GM23338 (cell line): Measurements from ENCODE around the gene BTBD9. TPM values are rescaled to one million over a fixed set of nuclear protein-coding genes. Genes with fewer than 3 reads are reported as not detected.

ENCODE experiments used
- ATAC-seq: fragments of 200-7000 bp; cut with Tn5 transposase; 3 replicates; pipeline ENCODE4 v1.9.1; 2020
- DNase-seq: peaks from one replicate; pipeline ENCODE4 v3.0.0-alpha.2; 2015; ENCODE audit warnings: low spot score
- H2AFZ ChIP-seq: fragments of 200-600 bp; sonication (generic); 2 replicates; pipeline ENCODE4 v1.8.0; 2016; ENCODE audit warnings: antibody characterized with exemption, mild to moderate bottlenecking, moderate library complexity
- H3F3A ChIP-seq: fragments of 200-600 bp; sonication (generic); replicated peaks from 2 replicates; pipeline ENCODE4 v1.8.0; 2017; ENCODE audit warnings: antibody characterized with exemption, mixed run types, low read depth
- H3K27ac ChIP-seq: fragments of 200-600 bp; sonication (generic); 2 replicates; pipeline ENCODE4 v1.6.1; 2016; ENCODE audit warnings: low read depth
- H3K27me3 ChIP-seq: fragments of 200-600 bp; sonication (generic); 2 replicates; pipeline ENCODE4 v1.8.0; 2016; ENCODE audit warnings: mild to moderate bottlenecking, mixed run types, moderate library complexity; ENCODE audit not compliant: insufficient read depth
- H3K36me3 ChIP-seq: fragments of 200-600 bp; sonication (generic); 2 replicates; pipeline ENCODE4 v1.8.0; 2016; ENCODE audit warnings: mild to moderate bottlenecking; ENCODE audit not compliant: insufficient read depth
- H3K4me1 ChIP-seq: fragments of 200-600 bp; sonication (generic); 2 replicates; pipeline ENCODE4 v1.8.0; 2016; ENCODE audit warnings: mild to moderate bottlenecking, moderate library complexity; ENCODE audit not compliant: insufficient read depth
- H3K4me2 ChIP-seq: fragments of 200-600 bp; sonication (generic); 2 replicates; pipeline ENCODE4 v1.7.1; 2017; ENCODE audit warnings: mixed run types
- H3K4me3 ChIP-seq: fragments of 200-600 bp; sonication (generic); 2 replicates; pipeline ENCODE4 v1.6.1; 2016; ENCODE audit warnings: mixed run types
- H3K79me2 ChIP-seq: fragments of 200-600 bp; sonication (generic); replicated peaks from 2 replicates; pipeline ENCODE4 v1.8.0; 2017; ENCODE audit warnings: mild to moderate bottlenecking; ENCODE audit not compliant: insufficient read depth
- H3K9me2 ChIP-seq: fragments of 200-600 bp; sonication (generic); 2 replicates; pipeline ENCODE4 v1.8.0; 2017; ENCODE audit not compliant: insufficient read depth
- H4K20me1 ChIP-seq: fragments of 200-600 bp; sonication (generic); replicated peaks from 2 replicates; pipeline ENCODE4 v1.8.0; 2017; ENCODE audit warnings: mild to moderate bottlenecking; ENCODE audit not compliant: insufficient read depth
- H3K27ac Mint-ChIP-seq: 2 replicates; pipeline ENCODE4 v1.8.0; 2020; ENCODE audit warnings: inconsistent platforms, mild to moderate bottlenecking, moderate library complexity, mixed read lengths
- H3K27me3 Mint-ChIP-seq: 3 replicates; pipeline ENCODE4 v1.8.0; 2022; ENCODE audit warnings: low read depth, mild to moderate bottlenecking, moderate library complexity, mixed read lengths, inconsistent platforms; ENCODE audit not compliant: insufficient read depth, poor library complexity
- H3K36me3 Mint-ChIP-seq: 3 replicates; pipeline ENCODE4 v1.8.0; 2021; ENCODE audit warnings: low read depth, mild to moderate bottlenecking, inconsistent platforms, moderate library complexity, mixed read lengths
- H3K4me1 Mint-ChIP-seq: 3 replicates; pipeline ENCODE4 v1.8.0; 2020; ENCODE audit warnings: mild to moderate bottlenecking, inconsistent platforms, mixed read lengths
- H3K4me3 Mint-ChIP-seq: 3 replicates; pipeline ENCODE4 v1.8.0; 2021; ENCODE audit warnings: moderate library complexity, mild to moderate bottlenecking, inconsistent platforms, mixed read lengths
- H3K9me3 Mint-ChIP-seq: 3 replicates; pipeline ENCODE4 v1.8.0; 2020; ENCODE audit warnings: moderate library complexity, mild to moderate bottlenecking, inconsistent platforms, mixed read lengths
- CREB1 ChIP-seq: fragments of 250-450 bp; sonication (Bioruptor Pico); IDR thresholded peaks from 2 replicates; pipeline ENCODE4 v1.5.0; 2020; ENCODE audit warnings: low read depth, mild to moderate bottlenecking, moderate library complexity
- EZH2 ChIP-seq: fragments of 200-600 bp; sonication (generic); IDR thresholded peaks from one replicate; pipeline ENCODE4 v1.8.0; 2017; ENCODE audit warnings: antibody characterized with exemption, mild to moderate bottlenecking, low read depth; ENCODE audit not compliant: unreplicated experiment
- EZH2phosphoT487 ChIP-seq: fragments of 200-600 bp; sonication (generic); IDR thresholded peaks from one replicate; pipeline ENCODE4 v1.8.1; 2018; ENCODE audit warnings: antibody characterized with exemption; ENCODE audit not compliant: unreplicated experiment
- JUNB ChIP-seq: IDR thresholded peaks from one replicate; pipeline ENCODE4 v1.6.1; 2016; ENCODE audit warnings: antibody characterized with exemption; ENCODE audit not compliant: unreplicated experiment
- NANOG ChIP-seq: IDR thresholded peaks from 2 replicates; pipeline ENCODE4 v1.6.1; 2016; ENCODE audit warnings: antibody characterized with exemption, borderline replicate concordance
- POLR2AphosphoS5 ChIP-seq: IDR thresholded peaks from 2 replicates; pipeline ENCODE4 v1.6.1; 2016; ENCODE audit warnings: antibody characterized with exemption, low read depth
- STAT1 ChIP-seq: IDR thresholded peaks from one replicate; pipeline ENCODE4 v1.6.1; 2016; ENCODE audit warnings: antibody characterized with exemption; ENCODE audit not compliant: unreplicated experiment
- ZNF114 ChIP-seq: fragments of 250-450 bp; sonication (Bioruptor Pico); IDR thresholded peaks from 2 replicates; pipeline ENCODE4 v1.5.0; 2020; ENCODE audit warnings: mild to moderate bottlenecking, moderate library complexity
- ZNF331 ChIP-seq: fragments of 250-450 bp; sonication (Bioruptor Pico); IDR thresholded peaks from 2 replicates; pipeline ENCODE4 v1.5.0; 2020; ENCODE audit warnings: low read depth, mild to moderate bottlenecking, moderate library complexity
- polyA plus RNA-seq: library from polyadenylated mRNA; unstranded; fragments of >200 nt; fragmentation: Nextera tagmentation; extraction: Ambion mirVana; gene quantifications from 2 replicates; pipeline ENCODE4 v1.2.1, GENCODE V29; 2016
- total RNA-seq: library from RNA; depleted of rRNA; stranded (reverse); fragments of >200 nt; shearing (Covaris generic); gene quantifications from 2 replicates; pipeline ENCODE4 v1.2.3, GENCODE V29; 2014
- TF ChIP-seq, protein P1 (sequence below): IDR thresholded peaks from 2 replicates; pipeline ENCODE4 v1.6.1; 2016; ENCODE audit warnings: antibody characterized with exemption
- TF ChIP-seq, protein P2 (sequence below): fragments of 250-450 bp; sonication (Bioruptor Pico); IDR thresholded peaks from 2 replicates; pipeline ENCODE4 v1.5.0; 2020; ENCODE audit warnings: mild to moderate bottlenecking, moderate library complexity
- TF ChIP-seq, protein P3 (sequence below), 2 experiments: fragments of 200-600 bp in 1 of 2; sonication (generic) in 1 of 2; conservative IDR thresholded peaks; 2 replicates each; pipeline versions ENCODE4 v1.5.1 to v1.6.1; 2016 to 2017; ENCODE audit warnings: antibody characterized with exemption in 2 of 2, low read depth in 2 of 2, mild to moderate bottlenecking in 2 of 2, moderate library complexity in 1 of 2
- TF ChIP-seq, protein P4 (sequence below): IDR thresholded peaks from one replicate; pipeline ENCODE4 v1.6.1; 2018; ENCODE audit warnings: antibody characterized with exemption; ENCODE audit not compliant: unreplicated experiment

The BTBD9 gene
- total and polyA plus RNA-seq, 2 experiments from 2014 or later: 4.2 to 5.3 TPM

DNA sequence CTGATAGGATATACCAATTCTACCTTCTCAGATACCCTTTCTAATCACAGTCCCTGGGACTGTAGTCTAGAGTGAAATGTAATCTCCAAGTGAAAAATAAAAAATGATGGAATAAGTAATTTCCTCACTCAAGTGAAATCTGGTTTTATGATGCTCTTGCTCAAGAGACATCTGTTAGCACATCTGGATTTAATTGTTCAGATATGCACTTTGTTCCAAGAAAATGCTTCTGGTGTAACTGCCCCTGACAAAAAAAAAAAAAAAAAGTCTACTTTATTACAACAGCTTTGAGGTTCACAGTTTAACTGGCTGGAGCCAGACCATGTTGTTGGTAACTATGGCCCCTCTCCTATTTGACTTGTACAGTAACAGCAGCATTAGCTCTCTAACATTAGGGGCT is 251.8 kb downstream of the BTBD9 start (continued):
- no peak for TF ChIP-seq ZNF114 (CRISPR knock-in tag)

DNA sequence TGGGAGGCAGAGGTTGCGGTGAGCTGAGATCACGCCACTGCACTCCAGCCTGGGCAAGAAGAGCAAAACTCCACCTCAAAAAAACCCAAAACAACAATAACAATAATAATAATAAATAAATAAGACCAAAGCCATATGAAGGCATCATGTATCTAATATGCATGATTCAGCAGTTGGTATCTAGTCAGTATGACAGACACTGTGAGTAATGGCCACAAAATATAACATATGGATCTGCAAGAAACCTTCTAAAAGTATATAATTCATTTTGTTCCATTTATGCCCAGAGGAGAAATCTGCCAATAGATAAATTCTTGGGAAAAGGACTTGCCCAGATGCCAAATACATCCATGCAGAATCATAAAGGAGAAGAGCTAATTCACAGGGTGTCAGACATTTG is 252.3 kb downstream of the BTBD9 start:
- Mint-ChIP-seq H3K27me3 (no peaks in the 10 kb centered on the region), H3K27ac (no peak overlapping the region), H3K9me3 (no peaks in the 10 kb centered on the region), H3K4me3 (no peak overlapping the region), H3K4me1 (peaks cover 14% of the 10 kb centered on the region; the same call in 2 of the 3 replicates), H3K36me3 (no peaks in the 10 kb centered on the region)
- Histone ChIP-seq H2AFZ (no peak overlapping the region), H3K27me3 (no peaks in the 10 kb centered on the region), H3K9me2 (no peaks in the 10 kb centered on the region), H3K79me2 (no peaks in the 10 kb centered on the region), H3K4me3 (no peak overlapping the region), H3K4me2 (no peak overlapping the region), H3K27ac (no peak overlapping the region), H3K36me3 (no peaks in the 10 kb centered on the region), H3K4me1 (peaks cover 18% of the 10 kb centered on the region), H4K20me1 (no peaks in the 10 kb centered on the region), H3F3A (no peaks in the 10 kb centered on the region)
- ATAC-seq (no peak), DNase-seq (no peak)
- no peak for TF ChIP-seq ZNF331
- TF ChIP-seq, protein P1, sequence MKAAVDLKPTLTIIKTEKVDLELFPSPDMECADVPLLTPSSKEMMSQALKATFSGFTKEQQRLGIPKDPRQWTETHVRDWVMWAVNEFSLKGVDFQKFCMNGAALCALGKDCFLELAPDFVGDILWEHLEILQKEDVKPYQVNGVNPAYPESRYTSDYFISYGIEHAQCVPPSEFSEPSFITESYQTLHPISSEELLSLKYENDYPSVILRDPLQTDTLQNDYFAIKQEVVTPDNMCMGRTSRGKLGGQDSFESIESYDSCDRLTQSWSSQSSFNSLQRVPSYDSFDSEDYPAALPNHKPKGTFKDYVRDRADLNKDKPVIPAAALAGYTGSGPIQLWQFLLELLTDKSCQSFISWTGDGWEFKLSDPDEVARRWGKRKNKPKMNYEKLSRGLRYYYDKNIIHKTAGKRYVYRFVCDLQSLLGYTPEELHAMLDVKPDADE: no peak
- no peak for TF ChIP-seq STAT1
- TF ChIP-seq JUNB: no peak
- no peak for TF ChIP-seq EZH2phosphoT487
- TF ChIP-seq NANOG: no peak
- no peak for TF ChIP-seq ZNF114 (CRISPR knock-in tag)
- TF ChIP-seq, protein P2, sequence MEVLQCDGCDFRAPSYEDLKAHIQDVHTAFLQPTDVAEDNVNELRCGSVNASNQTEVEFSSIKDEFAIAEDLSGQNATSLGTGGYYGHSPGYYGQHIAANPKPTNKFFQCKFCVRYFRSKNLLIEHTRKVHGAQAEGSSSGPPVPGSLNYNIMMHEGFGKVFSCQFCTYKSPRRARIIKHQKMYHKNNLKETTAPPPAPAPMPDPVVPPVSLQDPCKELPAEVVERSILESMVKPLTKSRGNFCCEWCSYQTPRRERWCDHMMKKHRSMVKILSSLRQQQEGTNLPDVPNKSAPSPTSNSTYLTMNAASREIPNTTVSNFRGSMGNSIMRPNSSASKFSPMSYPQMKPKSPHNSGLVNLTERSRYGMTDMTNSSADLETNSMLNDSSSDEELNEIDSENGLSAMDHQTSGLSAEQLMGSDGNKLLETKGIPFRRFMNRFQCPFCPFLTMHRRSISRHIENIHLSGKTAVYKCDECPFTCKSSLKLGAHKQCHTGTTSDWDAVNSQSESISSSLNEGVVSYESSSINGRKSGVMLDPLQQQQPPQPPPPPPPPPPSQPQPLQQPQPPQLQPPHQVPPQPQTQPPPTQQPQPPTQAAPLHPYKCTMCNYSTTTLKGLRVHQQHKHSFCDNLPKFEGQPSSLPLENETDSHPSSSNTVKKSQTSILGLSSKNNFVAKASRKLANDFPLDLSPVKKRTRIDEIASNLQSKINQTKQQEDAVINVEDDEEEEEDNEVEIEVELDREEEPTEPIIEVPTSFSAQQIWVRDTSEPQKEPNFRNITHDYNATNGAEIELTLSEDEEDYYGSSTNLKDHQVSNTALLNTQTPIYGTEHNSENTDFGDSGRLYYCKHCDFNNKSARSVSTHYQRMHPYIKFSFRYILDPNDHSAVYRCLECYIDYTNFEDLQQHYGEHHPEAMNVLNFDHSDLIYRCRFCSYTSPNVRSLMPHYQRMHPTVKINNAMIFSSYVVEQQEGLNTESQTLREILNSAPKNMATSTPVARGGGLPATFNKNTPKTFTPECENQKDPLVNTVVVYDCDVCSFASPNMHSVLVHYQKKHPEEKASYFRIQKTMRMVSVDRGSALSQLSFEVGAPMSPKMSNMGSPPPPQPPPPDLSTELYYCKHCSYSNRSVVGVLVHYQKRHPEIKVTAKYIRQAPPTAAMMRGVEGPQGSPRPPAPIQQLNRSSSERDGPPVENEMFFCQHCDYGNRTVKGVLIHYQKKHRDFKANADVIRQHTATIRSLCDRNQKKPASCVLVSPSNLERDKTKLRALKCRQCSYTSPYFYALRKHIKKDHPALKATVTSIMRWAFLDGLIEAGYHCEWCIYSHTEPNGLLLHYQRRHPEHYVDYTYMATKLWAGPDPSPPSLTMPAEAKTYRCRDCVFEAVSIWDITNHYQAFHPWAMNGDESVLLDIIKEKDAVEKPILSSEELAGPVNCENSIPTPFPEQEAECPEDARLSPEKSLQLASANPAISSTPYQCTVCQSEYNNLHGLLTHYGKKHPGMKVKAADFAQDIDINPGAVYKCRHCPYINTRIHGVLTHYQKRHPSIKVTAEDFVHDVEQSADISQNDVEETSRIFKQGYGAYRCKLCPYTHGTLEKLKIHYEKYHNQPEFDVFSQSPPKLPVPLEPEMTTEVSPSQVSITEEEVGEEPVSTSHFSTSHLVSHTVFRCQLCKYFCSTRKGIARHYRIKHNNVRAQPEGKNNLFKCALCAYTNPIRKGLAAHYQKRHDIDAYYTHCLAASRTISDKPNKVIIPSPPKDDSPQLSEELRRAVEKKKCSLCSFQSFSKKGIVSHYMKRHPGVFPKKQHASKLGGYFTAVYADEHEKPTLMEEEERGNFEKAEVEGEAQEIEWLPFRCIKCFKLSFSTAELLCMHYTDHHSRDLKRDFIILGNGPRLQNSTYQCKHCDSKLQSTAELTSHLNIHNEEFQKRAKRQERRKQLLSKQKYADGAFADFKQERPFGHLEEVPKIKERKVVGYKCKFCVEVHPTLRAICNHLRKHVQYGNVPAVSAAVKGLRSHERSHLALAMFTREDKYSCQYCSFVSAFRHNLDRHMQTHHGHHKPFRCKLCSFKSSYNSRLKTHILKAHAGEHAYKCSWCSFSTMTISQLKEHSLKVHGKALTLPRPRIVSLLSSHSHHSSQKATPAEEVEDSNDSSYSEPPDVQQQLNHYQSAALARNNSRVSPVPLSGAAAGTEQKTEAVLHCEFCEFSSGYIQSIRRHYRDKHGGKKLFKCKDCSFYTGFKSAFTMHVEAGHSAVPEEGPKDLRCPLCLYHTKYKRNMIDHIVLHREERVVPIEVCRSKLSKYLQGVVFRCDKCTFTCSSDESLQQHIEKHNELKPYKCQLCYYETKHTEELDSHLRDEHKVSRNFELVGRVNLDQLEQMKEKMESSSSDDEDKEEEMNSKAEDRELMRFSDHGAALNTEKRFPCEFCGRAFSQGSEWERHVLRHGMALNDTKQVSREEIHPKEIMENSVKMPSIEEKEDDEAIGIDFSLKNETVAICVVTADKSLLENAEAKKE (CRISPR knock-in tag): no peak
- TF ChIP-seq, protein P3, sequence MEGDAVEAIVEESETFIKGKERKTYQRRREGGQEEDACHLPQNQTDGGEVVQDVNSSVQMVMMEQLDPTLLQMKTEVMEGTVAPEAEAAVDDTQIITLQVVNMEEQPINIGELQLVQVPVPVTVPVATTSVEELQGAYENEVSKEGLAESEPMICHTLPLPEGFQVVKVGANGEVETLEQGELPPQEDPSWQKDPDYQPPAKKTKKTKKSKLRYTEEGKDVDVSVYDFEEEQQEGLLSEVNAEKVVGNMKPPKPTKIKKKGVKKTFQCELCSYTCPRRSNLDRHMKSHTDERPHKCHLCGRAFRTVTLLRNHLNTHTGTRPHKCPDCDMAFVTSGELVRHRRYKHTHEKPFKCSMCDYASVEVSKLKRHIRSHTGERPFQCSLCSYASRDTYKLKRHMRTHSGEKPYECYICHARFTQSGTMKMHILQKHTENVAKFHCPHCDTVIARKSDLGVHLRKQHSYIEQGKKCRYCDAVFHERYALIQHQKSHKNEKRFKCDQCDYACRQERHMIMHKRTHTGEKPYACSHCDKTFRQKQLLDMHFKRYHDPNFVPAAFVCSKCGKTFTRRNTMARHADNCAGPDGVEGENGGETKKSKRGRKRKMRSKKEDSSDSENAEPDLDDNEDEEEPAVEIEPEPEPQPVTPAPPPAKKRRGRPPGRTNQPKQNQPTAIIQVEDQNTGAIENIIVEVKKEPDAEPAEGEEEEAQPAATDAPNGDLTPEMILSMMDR (conservative IDR thresholded peaks at IDR 0.05; ENCODE audit: low read depth in 2 of 2): no peak
- no peak for TF ChIP-seq CREB1 (CRISPR knock-in tag)
- TF ChIP-seq POLR2AphosphoS5: no peak
- TF ChIP-seq, protein P4, sequence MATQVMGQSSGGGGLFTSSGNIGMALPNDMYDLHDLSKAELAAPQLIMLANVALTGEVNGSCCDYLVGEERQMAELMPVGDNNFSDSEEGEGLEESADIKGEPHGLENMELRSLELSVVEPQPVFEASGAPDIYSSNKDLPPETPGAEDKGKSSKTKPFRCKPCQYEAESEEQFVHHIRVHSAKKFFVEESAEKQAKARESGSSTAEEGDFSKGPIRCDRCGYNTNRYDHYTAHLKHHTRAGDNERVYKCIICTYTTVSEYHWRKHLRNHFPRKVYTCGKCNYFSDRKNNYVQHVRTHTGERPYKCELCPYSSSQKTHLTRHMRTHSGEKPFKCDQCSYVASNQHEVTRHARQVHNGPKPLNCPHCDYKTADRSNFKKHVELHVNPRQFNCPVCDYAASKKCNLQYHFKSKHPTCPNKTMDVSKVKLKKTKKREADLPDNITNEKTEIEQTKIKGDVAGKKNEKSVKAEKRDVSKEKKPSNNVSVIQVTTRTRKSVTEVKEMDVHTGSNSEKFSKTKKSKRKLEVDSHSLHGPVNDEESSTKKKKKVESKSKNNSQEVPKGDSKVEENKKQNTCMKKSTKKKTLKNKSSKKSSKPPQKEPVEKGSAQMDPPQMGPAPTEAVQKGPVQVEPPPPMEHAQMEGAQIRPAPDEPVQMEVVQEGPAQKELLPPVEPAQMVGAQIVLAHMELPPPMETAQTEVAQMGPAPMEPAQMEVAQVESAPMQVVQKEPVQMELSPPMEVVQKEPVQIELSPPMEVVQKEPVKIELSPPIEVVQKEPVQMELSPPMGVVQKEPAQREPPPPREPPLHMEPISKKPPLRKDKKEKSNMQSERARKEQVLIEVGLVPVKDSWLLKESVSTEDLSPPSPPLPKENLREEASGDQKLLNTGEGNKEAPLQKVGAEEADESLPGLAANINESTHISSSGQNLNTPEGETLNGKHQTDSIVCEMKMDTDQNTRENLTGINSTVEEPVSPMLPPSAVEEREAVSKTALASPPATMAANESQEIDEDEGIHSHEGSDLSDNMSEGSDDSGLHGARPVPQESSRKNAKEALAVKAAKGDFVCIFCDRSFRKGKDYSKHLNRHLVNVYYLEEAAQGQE: no peak
- TF ChIP-seq EZH2: no peak
